Caco-2 (cell line): ENCODE measurements around the gene ZNF346. TPM values are rescaled to one million over a fixed set of nuclear protein-coding genes. Genes with fewer than 3 reads are reported as not detected.

Source experiments
- BruUV-seq: library from RNA; stranded (reverse); fragments of 400-500 nt; replicated peaks from 2 replicates; lab custom pipeline; 2021; lab: Mats Ljungman, UMichigan
- CTCF ChIA-PET: fragments of 300-600 bp; sonication (Branson Sonifier 250); formaldehyde crosslinking; loops from one replicate; lab custom pipeline; 2022; ENCODE audit warnings: antibody characterized with exemption; lab: Charles Lee
- POLR2A ChIA-PET: fragments of 300-600 bp; sonication (Branson Sonifier 250); formaldehyde crosslinking; loops from one replicate; lab custom pipeline; 2022; ENCODE audit warnings: antibody characterized with exemption; lab: Charles Lee
- DNase-seq, 2 experiments: peaks; one replicate each; pipeline versions ENCODE4 v3.0.0 to v3.0.0-alpha.2; 2020 to 2022
- H3K27me3 ChIP-seq: replicated peaks from 2 replicates; pipeline ENCODE4 v1.6.0; 2011; ENCODE audit warnings: low read length; ENCODE audit not compliant: control insufficient read depth, insufficient read depth
- H3K36me3 ChIP-seq: 2 replicates; pipeline ENCODE4 v1.5.1; 2011; ENCODE audit warnings: low read length; ENCODE audit not compliant: control insufficient read depth, insufficient read depth
- H3K4me1 ChIP-seq: fragments of 250-450 bp; sonication (Bioruptor Pico); 2 replicates; pipeline ENCODE4 v1.5.1; 2020; ENCODE audit warnings: mild to moderate bottlenecking
- H3K4me3 ChIP-seq: 2 replicates; pipeline ENCODE4 v1.5.1; 2011; ENCODE audit warnings: low read depth, mild to moderate bottlenecking, control low read depth, low read length
- H3K9me3 ChIP-seq: fragments of 250-450 bp; sonication (Bioruptor Pico); 2 replicates; pipeline ENCODE4 v1.5.1; 2020; ENCODE audit warnings: mild to moderate bottlenecking, moderate library complexity
- H3K27ac Mint-ChIP-seq: one replicate; pipeline ENCODE4 v1.8.0; 2022; ENCODE audit warnings: mixed read lengths; ENCODE audit not compliant: unreplicated experiment
- H3K27me3 Mint-ChIP-seq: one replicate; pipeline ENCODE4 v1.8.0; 2022; ENCODE audit warnings: mixed read lengths; ENCODE audit not compliant: insufficient read depth, unreplicated experiment
- H3K36me3 Mint-ChIP-seq: one replicate; pipeline ENCODE4 v1.8.0; 2022; ENCODE audit warnings: mild to moderate bottlenecking, mixed read lengths; ENCODE audit not compliant: insufficient read depth, unreplicated experiment
- H3K4me1 Mint-ChIP-seq: one replicate; pipeline ENCODE4 v1.8.0; 2022; ENCODE audit warnings: low read depth, mixed read lengths; ENCODE audit not compliant: unreplicated experiment
- H3K4me3 Mint-ChIP-seq: one replicate; pipeline ENCODE4 v1.8.0; 2022; ENCODE audit warnings: mild to moderate bottlenecking, moderate library complexity, mixed read lengths; ENCODE audit not compliant: unreplicated experiment
- H3K9me3 Mint-ChIP-seq: one replicate; pipeline ENCODE4 v1.8.0; 2022; ENCODE audit warnings: mixed read lengths; ENCODE audit not compliant: unreplicated experiment
- CTCF ChIP-seq, 2 experiments: fragments of 200-600 bp in 1 of 2; IDR thresholded peaks; 1 replicate in 1 of 2; 2 replicates in 1 of 2; pipeline versions ENCODE4 v1.5.1 to v1.8.0; 2011 to 2022; ENCODE audit warnings: antibody characterized with exemption in 1 of 2, control low read depth in 1 of 2, inconsistent platforms in 1 of 2, low read depth in 1 of 2, low read length in 1 of 2, mild to moderate bottlenecking in 1 of 2, moderate library complexity in 1 of 2; ENCODE audit not compliant: insufficient read depth in 1 of 2, severe bottlenecking in 1 of 2, unreplicated experiment in 1 of 2
- intact Hi-C: fragments of 100-400 bp; cut with micrococcal nuclease; formaldehyde crosslinking; loops from one replicate; pipeline ENCODE4 v1.10.0; 2022; ENCODE audit not compliant: unreplicated experiment
- total RNA-seq: library from RNA; stranded (reverse); gene quantifications from 2 replicates; pipeline ENCODE4 v1.2.3, GENCODE V29; 2022

The ZNF346 gene
- total RNA-seq, 1 experiment from 2014 or later, result 24.2 TPM

GRCh38 chr5:177095088-177095669 lies 72.7 kb downstream of the ZNF346 start:
- ChIA-PET POLR2A (interaction anchor here (0.6 to 1.5 kb wide), 3 partner anchors 8 to 24 kb away, joined by 3 to 4 read pairs (median 3); partner anchors contain the start of gene FGFR4), CTCF (interaction anchor here (0.6 to 3.6 kb wide), 4 partner anchors 8 to 17 kb away, joined by 3 to 15 read pairs (median 6); partner anchors contain the start of gene FGFR4)
- no peaks in the 10 kb centered on the region for H3K27me3 ChIP-seq
- Mint-ChIP-seq H3K36me3 (peaks cover 82% of the 10 kb centered on the region), H3K4me1 (peaks cover 11% of the 10 kb centered on the region), H3K27ac (peak overlapping the region; percentile 13), H3K9me3 (no peaks in the 10 kb centered on the region), H3K4me3 (no peak overlapping the region), H3K27me3 (no peaks in the 10 kb centered on the region)
- no peak for TF ChIP-seq CTCF (IDR thresholded peaks at IDR 0.05; ENCODE audit: insufficient read depth in 1 of 2, low read depth in 1 of 2, low read length in 1 of 2, severe bottlenecking in 1 of 2, unreplicated experiment in 1 of 2)
- H3K9me3 ChIP-seq, result no peaks in the 10 kb centered on the region
- DNase-seq, result no peak
- no peak overlapping the region for H3K4me3 ChIP-seq
- H3K4me1 ChIP-seq, result peaks cover 19% of the 10 kb centered on the region
- intact Hi-C loops, result no loop called here
- no TSS peak for BruUV-seq
- H3K36me3 ChIP-seq, result peaks cover 15% of the 10 kb centered on the region

- no peak for TF ChIP-seq CTCF (IDR thresholded peaks at IDR 0.05; ENCODE audit: insufficient read depth in 1 of 2, low read depth in 1 of 2, low read length in 1 of 2, severe bottlenecking in 1 of 2, unreplicated experiment in 1 of 2)
- H3K4me1 Mint-ChIP-seq, result peaks cover 11% of the 10 kb centered on the region
- peak overlapping the region; percentile 13 for H3K27ac Mint-ChIP-seq
- ChIA-PET CTCF (interaction anchor here (3.6 kb wide), 1 partner anchor 10 kb away, joined by 15 read pairs; the partner anchor contains the start of gene FGFR4), POLR2A (no interaction called here)
- peaks cover 13% of the 10 kb centered on the region for H3K36me3 ChIP-seq
- H3K9me3 ChIP-seq, result no peaks in the 10 kb centered on the region
- no TSS peak for BruUV-seq
- H3K27me3 Mint-ChIP-seq, result no peaks in the 10 kb centered on the region
- no peaks in the 10 kb centered on the region for H3K27me3 ChIP-seq
- H3K9me3 Mint-ChIP-seq, result no peaks in the 10 kb centered on the region
- DNase-seq, result peak in 1 of 2 experiments; percentile 46
- peaks cover 19% of the 10 kb centered on the region for H3K4me1 ChIP-seq
- H3K4me3 Mint-ChIP-seq, result no peak overlapping the region
- H3K4me3 ChIP-seq, result no peak overlapping the region
- intact Hi-C loops, result no loop called here
- H3K36me3 Mint-ChIP-seq, result peaks cover 84% of the 10 kb centered on the region
These were observed 73.9 kb downstream of the ZNF346 start for GRCh38 chr5:177096162-177097015.
